Activated CD4-positive, alpha-beta T cell treated with anti-CD3 and anti-CD28 coated beads, Interleukin-2, Interleukin-6, amounts not matched to agents 100 ng/mL and 50 ng/mL, durations not matched to agents 16 hours and 8 hours (primary cell): ENCODE measurements around the gene SND1.

Experiments
- DNase-seq: peaks from one replicate; pipeline ENCODE4 v3.0.0-alpha.2; 2020

SND1 gene

GRCh38 chr7:127689194-127689772 is 37.3 kb downstream of the SND1 start:
- no peak for DNase-seq

GRCh38 chr7:127690337-127690736 is 38.3 kb downstream of the SND1 start:
- no peak for DNase-seq

- DNase-seq = no peak
Observed at GRCh38 chr7:127690806-127691205, 38.8 kb downstream of the SND1 start.

- DNase-seq = no peak
Observed at GRCh38 chr7:127692200-127692599, 40.2 kb downstream of the SND1 start.

- no peak for DNase-seq
Observed at GRCh38 chr7:127699853-127700252, 47.9 kb downstream of the SND1 start.

- no peak for DNase-seq
Observed at GRCh38 chr7:127702052-127702652, 50.2 kb downstream of the SND1 start.

- no peak for DNase-seq
Observed at GRCh38 chr7:127702938-127703337, 50.9 kb downstream of the SND1 start.

GRCh38 chr7:127704211-127704610 is 52.2 kb downstream of the SND1 start:
- no peak for DNase-seq

- DNase-seq = peak; percentile 3
Observed at GRCh38 chr7:127705461-127705959, 53.5 kb downstream of the SND1 start.

GRCh38 chr7:127706766-127707165 is 54.8 kb downstream of the SND1 start:
- no peak for DNase-seq

GRCh38 chr7:127708201-127708600 is 56.2 kb downstream of the SND1 start:
- DNase-seq = no peak

- peak; percentile 72 for DNase-seq
Observed at GRCh38 chr7:127708788-127709187, 56.8 kb downstream of the SND1 start.

GRCh38 chr7:127710635-127711034 is 58.6 kb downstream of the SND1 start:
- DNase-seq = no peak

- DNase-seq = no peak
Observed at GRCh38 chr7:127711872-127712271, 59.9 kb downstream of the SND1 start.

- no peak for DNase-seq
Observed at GRCh38 chr7:127713006-127713405, 61.0 kb downstream of the SND1 start.

GRCh38 chr7:127713758-127714157 is 61.8 kb downstream of the SND1 start:
- DNase-seq = no peak

- DNase-seq = no peak
Observed at GRCh38 chr7:127715272-127715671, 63.3 kb downstream of the SND1 start.

GRCh38 chr7:127715901-127716300 is 63.9 kb downstream of the SND1 start:
- no peak for DNase-seq

- DNase-seq = peak; percentile 23
Observed at GRCh38 chr7:127717502-127718339, 65.7 kb downstream of the SND1 start.

- DNase-seq = no peak
Observed at GRCh38 chr7:127718340-127718679, 66.3 kb downstream of the SND1 start.

- no peak for DNase-seq
Observed at GRCh38 chr7:127726476-127726875, 74.5 kb downstream of the SND1 start.

- no peak for DNase-seq
Observed at GRCh38 chr7:127730658-127731276, 78.8 kb downstream of the SND1 start.

- DNase-seq = no peak
Observed at GRCh38 chr7:127731431-127732080, 79.6 kb downstream of the SND1 start.
